GM12873 (cell line): ENCODE results near the gene LRP1B.

ENCODE experiments used
- TF ChIP-seq, protein P1 (sequence below): IDR thresholded peaks from 2 replicates; pipeline ENCODE4 v1.5.1; 2012; ENCODE audit warnings: low read depth, mild to moderate bottlenecking, moderate library complexity, low read length, control low read depth; ENCODE audit not compliant: insufficient read depth; ENCODE audit errors: missing control alignments

Gene LRP1B

GRCh38 chr2:141380008-141380979 lies 750.5 kb downstream of the LRP1B start:
- TF ChIP-seq, protein P1, sequence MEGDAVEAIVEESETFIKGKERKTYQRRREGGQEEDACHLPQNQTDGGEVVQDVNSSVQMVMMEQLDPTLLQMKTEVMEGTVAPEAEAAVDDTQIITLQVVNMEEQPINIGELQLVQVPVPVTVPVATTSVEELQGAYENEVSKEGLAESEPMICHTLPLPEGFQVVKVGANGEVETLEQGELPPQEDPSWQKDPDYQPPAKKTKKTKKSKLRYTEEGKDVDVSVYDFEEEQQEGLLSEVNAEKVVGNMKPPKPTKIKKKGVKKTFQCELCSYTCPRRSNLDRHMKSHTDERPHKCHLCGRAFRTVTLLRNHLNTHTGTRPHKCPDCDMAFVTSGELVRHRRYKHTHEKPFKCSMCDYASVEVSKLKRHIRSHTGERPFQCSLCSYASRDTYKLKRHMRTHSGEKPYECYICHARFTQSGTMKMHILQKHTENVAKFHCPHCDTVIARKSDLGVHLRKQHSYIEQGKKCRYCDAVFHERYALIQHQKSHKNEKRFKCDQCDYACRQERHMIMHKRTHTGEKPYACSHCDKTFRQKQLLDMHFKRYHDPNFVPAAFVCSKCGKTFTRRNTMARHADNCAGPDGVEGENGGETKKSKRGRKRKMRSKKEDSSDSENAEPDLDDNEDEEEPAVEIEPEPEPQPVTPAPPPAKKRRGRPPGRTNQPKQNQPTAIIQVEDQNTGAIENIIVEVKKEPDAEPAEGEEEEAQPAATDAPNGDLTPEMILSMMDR = no peak

DNA sequence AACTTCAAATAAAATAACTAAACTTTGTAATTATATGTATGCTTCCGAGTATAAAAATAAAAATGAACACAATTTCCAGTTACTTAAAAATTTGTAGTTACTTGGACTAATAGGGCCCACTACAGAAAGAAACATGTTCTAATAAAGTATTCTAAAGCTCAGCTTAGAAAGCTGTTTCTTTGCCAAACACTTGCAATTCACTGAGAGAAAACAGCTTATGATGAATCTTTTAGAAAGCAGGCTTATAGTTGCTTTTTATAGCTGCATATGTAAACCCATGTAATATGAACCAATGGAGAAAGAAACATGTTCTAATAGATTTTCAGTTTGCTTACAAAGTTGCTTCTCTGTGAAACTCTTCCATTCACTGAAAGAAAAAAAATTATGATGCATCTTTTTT lies 766.0 kb downstream of the LRP1B start:
- TF ChIP-seq, protein P1 = no peak

DNA sequence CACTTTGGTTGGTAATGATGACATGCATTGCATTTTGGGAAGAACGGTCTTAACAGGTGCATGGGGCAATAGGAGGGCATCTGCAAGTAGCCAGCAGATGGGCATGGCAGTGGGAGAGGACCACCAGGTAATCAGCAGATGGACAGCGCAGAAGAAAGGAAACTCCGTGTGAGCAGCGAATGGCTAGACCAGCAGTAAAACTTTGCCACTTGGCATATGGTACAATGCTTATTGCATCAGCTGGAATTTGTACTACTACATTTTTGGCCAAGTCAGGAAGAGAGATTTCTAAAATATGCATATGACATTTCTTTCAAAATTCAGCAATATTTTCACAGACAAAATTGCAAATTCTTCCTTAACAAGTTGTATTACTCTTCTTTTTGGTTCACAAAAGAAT lies 768.5 kb downstream of the LRP1B start:
- TF ChIP-seq, protein P1 = no peak

- TF ChIP-seq, protein P1 = no peak
These were observed 782.3 kb downstream of the LRP1B start for GRCh38 chr2:141348481-141348880.

DNA sequence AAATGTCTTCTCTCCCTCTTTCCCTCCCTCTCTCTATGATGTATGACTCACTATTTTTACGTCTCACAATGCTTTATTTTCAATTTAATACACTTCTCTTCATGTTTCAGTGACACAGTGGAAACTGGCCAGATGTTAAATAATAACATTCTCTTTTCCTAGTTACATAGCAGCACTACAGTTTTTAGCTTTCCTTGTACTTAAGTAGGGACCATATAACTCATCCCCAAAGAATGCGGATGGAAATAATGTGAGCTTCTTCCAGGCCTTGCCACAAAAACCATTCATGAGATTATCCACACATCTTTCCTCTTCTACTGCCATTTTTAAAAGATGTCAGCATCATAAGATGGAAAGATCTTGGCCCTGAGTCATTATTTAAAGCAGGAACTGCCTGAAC lies 789.4 kb downstream of the LRP1B start:
- TF ChIP-seq, protein P1 = no peak

- TF ChIP-seq, protein P1 = no peak
These were observed 799.7 kb downstream of the LRP1B start for GRCh38 chr2:141331127-141331526.

- TF ChIP-seq, protein P1 = no peak
These were observed 800.9 kb downstream of the LRP1B start for GRCh38 chr2:141329964-141330363.
